GM12891 (cell line): ENCODE measurements around the gene ATF3.

Source experiments
- PAX5 ChIP-seq: IDR thresholded peaks from 2 replicates; pipeline ENCODE4 v1.6.1; 2011; ENCODE audit warnings: low read length, moderate library complexity, mild to moderate bottlenecking; ENCODE audit not compliant: insufficient read depth, severe bottlenecking
- POLR2A ChIP-seq: IDR thresholded peaks from 2 replicates; pipeline ENCODE4 v1.6.1; 2011; ENCODE audit warnings: low read depth, low read length, control low read depth
- POLR2AphosphoS5 ChIP-seq: IDR thresholded peaks from 2 replicates; pipeline ENCODE4 v1.6.1; 2011; ENCODE audit warnings: low read depth, low read length, control low read depth
- TAF1 ChIP-seq: IDR thresholded peaks from 2 replicates; pipeline ENCODE4 v1.6.1; 2011; ENCODE audit warnings: low read depth, low read length, control low read depth

GRCh38 chr1:212559929-212560328 lies 48.6 kb upstream of the ATF3 start:
- TF ChIP-seq PAX5, result no peak
- TF ChIP-seq POLR2A, result no peak
- no peak for TF ChIP-seq POLR2AphosphoS5
- no peak for TF ChIP-seq TAF1
